Measurements from ENCODE around the gene DLGAP1. TPM values are rescaled to one million over a fixed set of nuclear protein-coding genes. Genes with fewer than 3 reads are reported as not detected.
A peak's percentile ranks its signal among the peaks of the same experiment; 100 is the strongest.

DLGAP1 gene
- total and polyA plus RNA-seq, 2 of the 8 experiments (the other 6 are each of a cell fraction or from before 2014, with no cell fraction given), result 11.8 to 16.9 TPM

- Histone ChIP-seq H3K4me2 (ENCODE audit: insufficient read depth in 1 of 2, low read depth in 2 of 2, low read length in 2 of 2) (no peak overlapping the region), H4K20me1 (replicated peaks in 1 of 2; ENCODE audit: control insufficient read depth in 1 of 2, insufficient read depth in 2 of 2, low read length in 2 of 2) (no peaks in the 10 kb centered on the region), H2BK20ac (ENCODE audit: low read length) (no peak overlapping the region), H3K79me1 (ENCODE audit: low read depth, low read length) (no peaks in the 10 kb centered on the region), H2AK5ac (ENCODE audit: low read depth, low read length) (no peak overlapping the region), H3K9ac (replicated peaks in 1 of 4; ENCODE audit: extremely low read depth in 1 of 4, low read depth in 3 of 4, low read length in 3 of 4) (no peak overlapping the region), H3K23ac (ENCODE audit: insufficient read length) (no peak overlapping the region), H3K18ac (ENCODE audit: extremely low read depth, low read length) (peak overlapping the region; percentile 90), H4K91ac (replicated peaks; ENCODE audit: insufficient read length, low read length) (peak overlapping the region; percentile 25), H2BK5ac (ENCODE audit: low read depth, low read length) (peak overlapping the region; percentile 85), H3K9me3 (ENCODE audit: insufficient read depth in 2 of 2, low read depth in 1 of 2, low read length in 1 of 2) (no peaks in the 10 kb centered on the region), H3K4me1 (replicated peaks in 1 of 4; ENCODE audit: control insufficient read depth in 3 of 4, insufficient read depth in 4 of 4, low read length in 3 of 4) (peaks cover 0 to 11% (median 5%) of the 10 kb centered on the region in 4 experiments; a peak in 6 of 7 replicates), H3K14ac (ENCODE audit: insufficient read length) (no peak overlapping the region), H3K27me3 (replicated peaks in 1 of 4; ENCODE audit: control insufficient read depth in 3 of 4, extremely low read depth in 1 of 4, insufficient read depth in 3 of 4, low read length in 3 of 4) (no peaks in the 10 kb centered on the region), H3K4me3 (ENCODE audit: extremely low read depth in 1 of 4, insufficient read depth in 2 of 4, low read depth in 3 of 4, low read length in 4 of 4) (no peak overlapping the region), H3K27ac (ENCODE audit: low read depth, low read length) (no peak overlapping the region), H3K4ac (replicated peaks; ENCODE audit: insufficient read length, low read depth, low read length) (peak overlapping the region; percentile 88), H3K36me3 (ENCODE audit: control insufficient read depth in 2 of 4, insufficient read depth in 4 of 4, low read length in 3 of 4) (peaks cover 0 to 25% (median 8%) of the 10 kb centered on the region in 4 experiments; a peak in 4 of 8 replicates), H3K79me2 (ENCODE audit: control insufficient read depth in 1 of 2, insufficient read depth in 2 of 2, low read length in 2 of 2) (peaks cover 0 to 17% of the 10 kb centered on the region in 2 experiments; a peak in 3 of 4 replicates), H4K8ac (ENCODE audit: extremely low read depth, insufficient read depth, low read length) (no peak overlapping the region; the same call in 1 of the 2 replicates), H3K23me2 (ENCODE audit: low read depth, low read length) (no peaks in the 10 kb centered on the region), H2BK15ac (ENCODE audit: low read length) (no peak overlapping the region), H3K56ac (replicated peaks; ENCODE audit: insufficient read length, low read depth, low read length) (no peak overlapping the region), H2BK120ac (replicated peaks; ENCODE audit: low read depth, low read length) (no peak overlapping the region), H2BK12ac (ENCODE audit: low read depth, low read length) (no peak overlapping the region), H2AFZ (ENCODE audit: low read length) (no peak overlapping the region), H4K5ac (ENCODE audit: insufficient read length, low read depth, low read length) (no peak overlapping the region)
- DNase-seq (ENCODE audit: low read depth in 1 of 2, low spot score in 2 of 2) (no peak), FAIRE-seq (no peak)
- POLR2A ChIA-PET (ENCODE audit: partially characterized antibody), result interaction anchor here (0.5 to 4.3 kb wide), 12 partner anchors 9 to 316 kb away, joined by 3 to 38 read pairs (median 3); no protein-coding TSS in a partner anchor
- CTCF ChIA-PET (ENCODE audit: partially characterized antibody), result interaction anchor here (0.9 to 1.8 kb wide), 5 partner anchors 16 to 134 kb away, joined by 3 to 5 read pairs (median 3); no protein-coding TSS in a partner anchor
- WGBS, 2 experiments (ENCODE audit: extremely low coverage in 1 of 2, insufficient coverage in 1 of 2, insufficient read length in 1 of 2, insufficient replicate concordance in 2 of 2, low coverage in 1 of 2, low lambda C conversion rate in 2 of 2, missing lambda C conversion rate in 1 of 2), result 67% methylated on average over 15 of the region's 15 CpGs; no CpG with 5 or more reads in 1 of the 2 experiments
- no peak for TF ChIP-seq NANOG (IDR thresholded peaks at IDR 0.05; ENCODE audit: insufficient read depth, low read depth, low read length, poor library complexity, severe bottlenecking)
These were observed 843.6 kb downstream of the DLGAP1 start for GRCh38 chr18:3611313-3612090.
